GM19467 (cell line): ENCODE results near the gene TNFRSF4.
"Not testable (repeated sequence)": the region's sequence is repeated elsewhere in the genome, so short reads cannot be mapped to it uniquely, and the experiment has no call there.

Experiments
- ATAC-seq: cut with Tn5 transposase; IDR thresholded peaks from one replicate; pipeline ENCODE4 v1.9.1; 2021; ENCODE audit warnings: mild to moderate bottlenecking, moderate library complexity; ENCODE audit not compliant: unreplicated experiment

The TNFRSF4 gene

DNA sequence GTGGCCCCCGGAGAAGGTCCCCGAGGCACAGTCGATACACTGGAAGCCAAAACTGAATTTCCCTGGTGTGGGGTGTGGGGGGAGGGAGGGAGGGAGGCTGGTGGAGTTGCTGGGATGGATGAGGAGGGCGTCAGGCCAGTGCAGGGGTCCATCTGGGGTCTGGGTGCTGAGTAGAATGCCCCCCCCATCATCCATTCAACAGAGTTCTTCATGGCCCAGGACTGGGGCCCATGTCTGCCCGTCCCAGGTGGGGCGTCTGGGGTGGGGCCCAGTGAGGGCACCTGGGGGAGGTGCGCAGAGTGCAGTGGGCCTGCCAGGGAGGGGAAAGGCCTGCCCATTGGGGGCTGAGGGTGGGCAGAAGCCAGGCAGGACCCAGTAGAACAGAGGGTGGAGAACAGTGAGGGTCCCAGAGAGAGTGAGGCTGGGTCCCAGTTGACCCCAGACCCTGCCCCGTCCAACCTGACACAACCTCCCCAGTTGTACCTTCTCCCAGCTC is 9.5 kb downstream of the TNFRSF4 start:
- no peak for ATAC-seq

- no peak for ATAC-seq
Observed at GRCh38 chr1:1203561-1204424, 10.2 kb downstream of the TNFRSF4 start.

DNA sequence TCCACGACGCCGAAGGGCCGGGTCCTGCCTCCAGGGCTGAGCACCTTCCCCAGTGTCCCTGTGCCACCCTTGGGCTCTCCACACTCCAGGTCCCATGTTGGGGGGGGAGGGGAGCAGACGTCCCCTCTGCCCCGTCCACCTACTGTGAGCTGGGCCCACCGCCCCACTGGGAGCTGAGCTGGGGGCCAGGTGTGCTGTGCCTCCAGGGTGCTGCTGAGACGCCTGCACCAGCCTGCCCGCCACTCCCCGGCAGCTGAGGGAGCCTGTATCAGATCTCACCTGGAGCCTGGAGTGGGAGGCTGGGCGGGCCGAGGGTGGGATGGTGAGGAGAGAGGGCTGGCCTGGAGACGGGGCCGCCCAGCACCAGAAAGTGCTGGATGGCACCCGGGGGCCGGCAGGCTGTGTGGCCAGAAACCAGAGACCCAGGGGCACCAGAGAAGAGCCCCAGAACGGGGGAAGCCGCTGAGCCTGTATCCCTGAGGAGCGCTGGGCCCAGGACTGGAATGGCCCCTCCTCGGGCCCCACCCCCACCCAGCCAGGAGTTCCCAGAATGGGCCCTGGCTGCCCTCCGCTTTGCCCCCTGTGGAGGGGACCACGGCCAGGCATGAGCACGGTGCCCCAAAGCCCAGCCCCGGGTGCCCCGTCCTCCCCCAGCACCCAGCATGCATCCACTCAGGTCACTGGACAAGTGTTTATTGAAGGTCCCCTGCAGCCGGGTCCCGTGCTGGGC is 11.0 kb downstream of the TNFRSF4 start:
- ATAC-seq: no peak

GRCh38 chr1:1200876-1201810 is 12.8 kb downstream of the TNFRSF4 start:
- ATAC-seq: no peak

GRCh38 chr1:1199961-1200875 is 13.7 kb downstream of the TNFRSF4 start:
- ATAC-seq: no peak

DNA sequence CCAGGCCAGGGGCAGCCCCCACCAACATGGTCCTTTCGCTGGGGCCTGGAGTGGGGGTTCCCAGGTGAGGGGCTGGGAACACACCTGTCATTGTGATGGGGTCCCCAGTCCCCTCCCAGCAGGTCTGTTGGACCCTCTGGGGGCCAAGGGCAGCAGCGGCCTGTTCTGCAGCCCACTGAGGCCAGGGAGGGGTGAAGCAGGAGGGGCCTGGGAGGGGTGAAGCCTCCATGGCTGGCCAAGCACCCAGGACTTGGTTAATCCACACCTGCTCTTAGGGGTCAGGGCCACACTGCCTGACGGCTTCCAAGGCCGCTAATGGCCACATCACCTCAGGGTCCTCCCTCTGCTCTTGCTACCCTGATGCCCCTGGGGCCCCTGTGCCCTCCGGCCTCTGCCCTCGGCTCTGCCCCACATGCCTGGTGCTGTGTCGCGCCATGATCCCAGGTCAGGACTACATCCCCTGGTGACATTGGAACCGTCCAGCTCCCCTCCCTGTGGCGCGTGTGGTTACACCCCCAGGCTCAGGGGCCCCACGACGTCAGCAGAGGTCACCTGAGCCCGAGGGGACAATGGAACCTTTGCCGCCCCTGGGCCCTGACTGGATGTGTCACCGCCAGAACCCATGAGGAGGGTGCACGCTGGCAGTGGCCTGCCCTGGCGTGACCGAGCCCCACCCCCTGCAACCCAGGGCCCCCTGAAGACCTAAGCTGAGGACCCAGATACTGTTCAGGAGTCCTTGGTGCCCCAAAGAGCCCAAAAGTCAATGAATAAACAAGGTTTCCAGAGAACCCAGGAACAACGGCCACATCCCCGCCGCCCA is 14.6 kb downstream of the TNFRSF4 start:
- ATAC-seq: no peak

DNA sequence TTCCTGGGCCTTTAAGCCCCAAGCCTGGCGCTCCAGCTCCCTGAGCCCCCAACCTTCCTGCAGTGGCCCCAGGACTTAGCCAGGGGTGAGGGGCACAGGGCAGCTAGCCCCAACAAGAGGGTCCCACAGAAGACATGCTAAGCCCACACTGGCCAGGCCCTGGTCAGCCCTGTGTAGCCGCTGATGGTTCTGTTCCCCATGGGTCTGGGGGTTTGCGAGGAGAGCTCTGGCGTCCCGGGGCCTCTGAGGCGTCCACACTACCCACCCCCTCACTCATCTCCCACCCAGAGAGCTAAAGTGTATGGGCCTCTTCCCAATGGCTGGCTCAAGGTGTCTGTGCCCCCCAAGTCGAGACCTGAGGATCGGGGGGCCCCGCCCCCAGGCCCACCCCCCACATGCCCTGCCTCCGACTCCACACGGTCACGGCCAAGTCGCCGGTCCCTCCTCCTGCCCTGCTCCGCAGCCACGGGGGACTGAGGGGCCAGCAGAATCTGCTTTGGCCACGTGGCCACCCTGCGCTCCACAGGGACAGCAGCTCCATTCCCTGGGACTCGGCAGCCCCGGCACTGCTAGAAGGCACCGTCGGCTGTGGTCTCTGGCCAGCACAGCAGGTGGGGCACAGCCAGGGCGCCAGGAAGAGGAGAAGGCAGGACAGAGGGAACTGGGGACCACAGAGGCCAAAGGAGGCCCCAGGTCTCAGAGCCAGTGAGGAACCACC is 15.4 kb downstream of the TNFRSF4 start:
- no peak for ATAC-seq

DNA sequence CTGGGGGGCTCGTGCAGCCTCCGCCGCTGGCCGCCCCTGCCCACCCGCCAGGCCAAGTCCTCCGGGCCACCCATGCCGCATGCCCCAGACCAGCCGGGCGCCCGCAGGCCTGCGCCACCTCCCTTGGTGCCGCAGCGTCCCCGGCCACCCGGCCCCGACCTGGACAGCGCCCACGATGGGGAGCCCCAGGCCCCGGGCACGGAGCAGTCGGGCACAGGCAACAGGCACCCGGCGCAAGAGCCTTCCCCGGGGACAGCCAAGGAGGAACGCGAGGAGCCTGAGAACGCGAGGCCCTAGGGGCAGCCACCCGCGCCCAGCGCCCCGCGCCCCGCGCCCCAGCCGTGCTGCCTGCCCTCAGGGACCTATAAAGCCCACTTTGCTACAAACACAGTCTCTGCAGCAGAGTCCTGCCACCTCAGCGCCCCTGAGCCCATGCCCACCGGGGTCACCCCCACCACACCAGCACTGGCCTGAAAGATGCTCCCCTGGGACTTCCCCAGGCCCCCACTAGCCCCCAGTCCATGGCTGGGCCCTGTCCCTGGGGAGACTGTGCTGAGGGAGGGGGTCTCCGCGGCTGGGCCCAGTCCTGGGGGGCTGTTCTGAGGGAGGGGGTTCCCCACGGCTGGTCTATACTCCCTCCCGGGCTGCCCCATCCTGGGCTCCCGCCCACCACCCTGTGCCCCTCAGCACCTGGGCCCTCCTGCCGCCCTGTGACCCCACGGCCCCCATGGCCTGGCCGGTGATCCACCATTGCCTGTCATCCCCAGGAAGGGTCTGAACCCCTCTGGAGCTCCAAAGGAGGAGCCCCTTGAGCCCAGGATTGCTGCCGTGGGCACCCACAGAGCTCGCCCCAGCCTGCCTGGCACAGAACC is 16.2 kb downstream of the TNFRSF4 start:
- ATAC-seq: no peak

GRCh38 chr1:1197188-1197500 is 16.8 kb downstream of the TNFRSF4 start:
- ATAC-seq: no peak

DNA sequence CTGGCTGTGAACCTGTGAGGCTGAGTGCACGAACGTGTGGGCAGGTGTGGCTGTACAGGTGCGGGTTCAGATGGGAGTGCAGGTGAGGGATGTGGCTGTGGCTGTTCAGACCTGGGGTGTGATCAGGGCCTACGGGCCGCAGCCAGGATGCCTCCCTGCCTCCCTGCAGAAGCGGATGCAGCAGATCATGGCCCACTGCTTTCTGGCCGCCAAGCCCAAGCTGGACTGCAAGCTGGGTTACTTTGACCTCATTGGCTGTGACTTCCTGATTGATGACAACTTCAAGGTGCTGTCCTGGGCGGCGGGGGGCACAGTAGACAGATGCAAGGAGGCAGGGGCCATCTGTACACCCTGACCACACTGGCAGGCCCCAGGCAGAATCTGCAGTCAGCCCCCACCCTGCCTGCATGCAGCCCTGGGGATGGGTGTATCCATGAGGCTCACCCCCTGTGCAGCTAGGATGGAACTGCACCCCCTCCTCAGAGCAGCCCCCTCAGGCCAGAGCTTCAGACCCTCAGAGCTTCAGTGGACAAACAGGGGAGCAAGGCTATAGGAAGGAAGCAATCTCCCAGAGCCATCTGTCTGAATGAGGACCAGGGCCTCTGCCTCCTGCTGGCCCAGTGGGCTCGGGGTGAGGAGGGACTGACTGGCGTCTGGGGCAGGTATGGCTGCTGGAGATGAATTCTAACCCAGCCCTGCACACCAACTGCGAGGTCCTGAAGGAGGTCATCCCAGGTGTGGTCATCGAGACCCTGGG is 17.3 kb downstream of the TNFRSF4 start:
- no peak for ATAC-seq

DNA sequence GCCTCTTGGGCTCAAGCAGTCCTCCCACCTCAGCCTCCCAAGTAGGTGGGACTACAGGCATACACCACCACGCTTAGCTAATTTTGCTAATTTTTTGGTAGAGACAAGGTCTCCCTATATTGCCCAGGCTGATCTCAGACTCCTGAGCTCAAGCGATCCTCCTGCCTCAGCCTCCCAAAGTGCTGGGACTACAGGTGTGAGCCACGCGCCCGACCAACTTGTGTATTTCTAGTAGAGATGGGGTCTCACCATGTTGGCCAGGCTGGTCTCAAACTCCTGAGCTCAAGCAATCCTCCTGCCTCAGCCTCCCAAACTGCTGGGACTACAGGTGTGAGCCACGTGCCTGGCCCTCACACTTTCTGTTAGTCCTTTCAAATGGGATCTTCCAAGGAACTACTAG is 18.2 kb downstream of the TNFRSF4 start:
- ATAC-seq: not testable (repeated sequence)

DNA sequence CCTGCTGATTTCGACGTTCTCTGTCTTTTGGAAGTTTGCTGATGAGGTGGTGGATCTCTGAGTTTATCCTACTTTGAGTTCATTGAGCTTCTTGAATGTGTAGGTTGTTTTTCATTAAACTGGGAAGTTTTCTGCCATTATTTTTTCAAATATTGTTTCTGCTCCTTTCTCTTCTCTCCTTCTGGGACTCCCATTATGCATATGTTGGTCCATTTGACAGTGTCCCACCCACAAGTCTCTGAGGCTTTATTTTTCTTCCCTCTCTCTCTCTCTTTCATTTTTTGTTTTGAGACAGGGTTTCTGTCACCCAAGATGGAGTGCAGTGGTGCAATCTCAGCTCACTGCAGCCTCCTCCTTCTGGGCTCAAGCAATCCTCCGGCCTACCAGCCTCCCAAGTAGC is 19.2 kb downstream of the TNFRSF4 start:
- no peak for ATAC-seq

DNA sequence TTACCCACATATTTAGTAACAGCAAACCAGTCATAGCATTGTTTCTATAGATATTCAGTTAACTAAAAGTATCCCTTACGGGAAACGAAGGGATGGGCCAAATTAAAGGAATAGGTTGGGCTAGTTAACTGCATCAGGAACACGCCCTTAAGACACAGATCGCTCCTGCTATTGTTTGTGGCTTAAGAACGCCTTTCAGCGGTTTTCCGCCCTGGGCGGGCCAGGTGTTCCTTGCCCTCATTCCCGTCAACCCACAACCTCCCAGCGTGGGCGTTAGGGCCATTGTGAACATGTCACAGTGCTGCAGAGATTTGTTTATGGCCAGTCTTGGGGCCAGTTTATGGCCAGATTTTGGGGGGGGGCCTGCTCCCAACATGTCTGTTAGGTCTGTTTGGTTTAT is 22.2 kb downstream of the TNFRSF4 start:
- no peak for ATAC-seq

DNA sequence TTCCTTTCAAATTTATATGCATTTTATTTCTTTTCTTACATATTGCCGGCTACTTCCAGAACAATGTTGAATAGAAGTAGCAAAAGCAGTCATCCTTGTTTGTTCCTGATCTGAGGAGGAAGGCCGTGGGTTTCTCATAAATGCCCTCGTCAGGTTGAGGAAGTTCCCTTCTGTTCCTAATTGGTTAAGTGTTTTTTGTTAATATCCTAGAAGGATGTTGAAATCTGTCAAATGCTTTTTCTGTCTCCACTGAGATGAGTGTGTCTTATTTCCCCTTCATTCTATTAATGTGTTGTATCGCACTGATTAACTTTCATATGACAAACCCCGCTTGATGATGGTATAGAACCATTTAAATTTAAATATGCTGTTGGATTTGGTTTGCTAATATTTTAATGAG is 24.8 kb downstream of the TNFRSF4 start:
- ATAC-seq: no peak

GRCh38 chr1:1187938-1188337 is 26.0 kb downstream of the TNFRSF4 start:
- ATAC-seq: no peak

GRCh38 chr1:1185101-1185765 is 28.7 kb downstream of the TNFRSF4 start:
- no peak for ATAC-seq
